Rectal smooth muscle tissue (tissue), 1 donor: ENCODE data around the gene PDIA5.
"Not testable (repeated sequence)": the region's sequence is repeated elsewhere in the genome, so short reads cannot be mapped to it uniquely, and the experiment has no call there.

Experiments
- H3K27ac ChIP-seq: one replicate; pipeline ENCODE4 v1.7.0; 2013; ENCODE audit warnings: low read depth, low read length, inconsistent platforms
- H3K27me3 ChIP-seq: one replicate; pipeline ENCODE4 v1.7.0; 2013; ENCODE audit warnings: low read length; ENCODE audit not compliant: control insufficient read depth, insufficient read depth
- H3K36me3 ChIP-seq: one replicate; pipeline ENCODE4 v1.7.0; 2013; ENCODE audit warnings: low read length; ENCODE audit not compliant: control insufficient read depth, insufficient read depth
- H3K4me1 ChIP-seq: one replicate; pipeline ENCODE4 v1.7.0; 2013; ENCODE audit warnings: low read length; ENCODE audit not compliant: control insufficient read depth, insufficient read depth
- H3K4me3 ChIP-seq: one replicate; pipeline ENCODE4 v1.7.0; 2013; ENCODE audit warnings: low read length
- H3K9ac ChIP-seq: one replicate; pipeline ENCODE4 v1.7.0; 2013; ENCODE audit warnings: low read length

Gene PDIA5

DNA sequence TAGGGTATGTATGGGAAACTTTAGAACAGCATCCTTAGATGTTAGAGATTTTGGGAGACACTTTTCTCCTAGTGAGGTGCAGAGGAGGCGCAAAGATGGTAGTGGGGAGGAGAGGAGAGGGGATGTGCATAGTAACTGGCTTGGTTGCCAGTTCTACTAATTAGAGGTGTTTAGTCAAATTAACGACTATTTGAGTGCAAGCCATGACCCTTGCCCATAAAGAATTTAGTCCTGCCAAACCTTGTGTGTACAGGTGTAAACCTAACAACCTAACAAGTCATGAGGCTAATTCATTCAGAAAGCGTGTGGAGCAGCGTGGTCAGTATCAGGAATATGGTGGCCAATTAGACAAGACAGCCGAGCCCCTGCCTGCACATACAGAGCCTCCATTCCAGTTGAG, 72.7 kb downstream of the PDIA5 start:
- Histone ChIP-seq H3K27me3 (no peaks in the 10 kb centered on the region), H3K4me3 (no peak overlapping the region), H3K9ac (no peak overlapping the region), H3K36me3 (no peaks in the 10 kb centered on the region), H3K4me1 (no peaks in the 10 kb centered on the region), H3K27ac (no peak overlapping the region)

GRCh38 chr3:123140550-123140949, 73.7 kb downstream of the PDIA5 start:
- H3K4me1 ChIP-seq: no peaks in the 10 kb centered on the region
- no peaks in the 10 kb centered on the region for H3K27me3 ChIP-seq
- H3K36me3 ChIP-seq: no peaks in the 10 kb centered on the region
- H3K4me3 ChIP-seq: no peak overlapping the region
- H3K9ac ChIP-seq: no peak overlapping the region
- H3K27ac ChIP-seq: no peak overlapping the region

DNA sequence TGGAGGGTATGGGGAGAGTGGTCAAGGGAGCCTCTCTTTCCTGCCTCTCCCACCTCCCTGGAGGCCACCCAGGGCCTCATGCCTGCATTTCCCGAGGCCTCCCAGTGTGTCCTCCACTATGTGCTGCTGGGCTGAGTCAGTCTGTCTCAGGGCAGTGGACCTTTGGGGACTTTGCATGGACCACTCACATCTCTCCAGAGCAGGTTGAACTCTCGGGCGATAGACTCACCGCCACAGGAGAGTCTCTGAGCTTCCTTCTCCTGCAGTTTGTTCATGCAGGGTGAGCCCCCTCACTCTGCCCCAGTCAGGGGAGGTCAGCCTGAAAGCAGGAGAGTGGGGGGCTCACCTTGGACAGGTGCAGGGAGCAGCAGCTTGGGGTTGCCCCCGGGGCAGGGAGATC, 74.5 kb downstream of the PDIA5 start:
- no peak overlapping the region for H3K9ac ChIP-seq
- H3K4me3 ChIP-seq: no peak overlapping the region
- H3K4me1 ChIP-seq: no peaks in the 10 kb centered on the region
- no peak overlapping the region for H3K27ac ChIP-seq
- no peaks in the 10 kb centered on the region for H3K27me3 ChIP-seq
- H3K36me3 ChIP-seq: peaks cover 3% of the 10 kb centered on the region

- Histone ChIP-seq H3K9ac (no peak overlapping the region), H3K36me3 (peaks cover 11% of the 10 kb centered on the region), H3K4me1 (no peaks in the 10 kb centered on the region), H3K27ac (no peak overlapping the region), H3K4me3 (no peak overlapping the region), H3K27me3 (no peaks in the 10 kb centered on the region)
These were observed 77.0 kb downstream of the PDIA5 start for GRCh38 chr3:123143669-123144411.

GRCh38 chr3:123147754-123148535, 81.1 kb downstream of the PDIA5 start:
- Histone ChIP-seq H3K36me3 (peaks cover 20% of the 10 kb centered on the region), H3K4me1 (no peaks in the 10 kb centered on the region), H3K27ac (no peak overlapping the region), H3K9ac (no peak overlapping the region), H3K27me3 (no peaks in the 10 kb centered on the region), H3K4me3 (no peak overlapping the region)

DNA sequence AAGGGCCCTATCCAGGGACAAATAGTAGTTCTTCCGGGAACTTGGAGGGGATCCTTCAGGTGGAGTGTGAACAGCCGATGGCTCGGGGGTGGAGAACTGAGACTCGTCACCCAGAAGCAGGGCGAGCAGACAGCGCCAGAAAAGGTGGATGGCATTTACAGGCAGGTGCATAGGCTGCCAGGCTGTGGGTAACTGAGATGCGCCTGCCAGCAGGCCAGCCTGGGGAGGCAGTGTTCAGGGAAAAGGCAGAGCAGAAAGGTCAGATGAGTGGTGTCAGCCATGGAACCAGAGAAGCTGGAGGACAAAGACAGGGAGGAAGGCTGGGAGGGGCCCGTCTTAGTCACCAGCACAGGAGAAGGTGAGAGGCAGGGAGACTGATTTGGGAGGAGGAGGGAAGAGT, 81.9 kb downstream of the PDIA5 start:
- H3K36me3 ChIP-seq: peaks cover 20% of the 10 kb centered on the region
- H3K9ac ChIP-seq: no peak overlapping the region
- no peaks in the 10 kb centered on the region for H3K27me3 ChIP-seq
- H3K4me1 ChIP-seq: no peaks in the 10 kb centered on the region
- no peak overlapping the region for H3K27ac ChIP-seq
- no peak overlapping the region for H3K4me3 ChIP-seq

DNA sequence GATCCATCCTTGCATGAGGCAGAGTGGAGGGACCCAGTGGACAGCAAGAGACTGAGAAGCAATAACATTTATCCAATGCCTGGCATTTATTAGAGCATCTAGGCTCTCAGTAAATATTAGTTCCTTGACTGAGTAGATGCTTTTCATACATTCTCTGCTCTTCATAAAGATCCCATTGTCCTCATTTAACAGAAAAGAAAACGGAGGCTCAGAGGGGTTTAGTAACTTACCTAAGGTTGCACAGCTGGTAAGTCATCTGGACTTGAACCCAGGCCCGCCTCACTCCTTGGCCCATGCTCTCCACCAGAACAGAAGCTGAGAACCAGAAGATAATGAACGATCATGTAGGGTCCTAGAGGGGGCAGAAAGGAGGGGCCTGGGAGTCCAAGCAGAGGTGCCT, 82.7 kb downstream of the PDIA5 start:
- no peak overlapping the region for H3K9ac ChIP-seq
- no peaks in the 10 kb centered on the region for H3K27me3 ChIP-seq
- H3K4me3 ChIP-seq: no peak overlapping the region
- no peaks in the 10 kb centered on the region for H3K4me1 ChIP-seq
- H3K27ac ChIP-seq: no peak overlapping the region
- peaks cover 20% of the 10 kb centered on the region for H3K36me3 ChIP-seq

DNA sequence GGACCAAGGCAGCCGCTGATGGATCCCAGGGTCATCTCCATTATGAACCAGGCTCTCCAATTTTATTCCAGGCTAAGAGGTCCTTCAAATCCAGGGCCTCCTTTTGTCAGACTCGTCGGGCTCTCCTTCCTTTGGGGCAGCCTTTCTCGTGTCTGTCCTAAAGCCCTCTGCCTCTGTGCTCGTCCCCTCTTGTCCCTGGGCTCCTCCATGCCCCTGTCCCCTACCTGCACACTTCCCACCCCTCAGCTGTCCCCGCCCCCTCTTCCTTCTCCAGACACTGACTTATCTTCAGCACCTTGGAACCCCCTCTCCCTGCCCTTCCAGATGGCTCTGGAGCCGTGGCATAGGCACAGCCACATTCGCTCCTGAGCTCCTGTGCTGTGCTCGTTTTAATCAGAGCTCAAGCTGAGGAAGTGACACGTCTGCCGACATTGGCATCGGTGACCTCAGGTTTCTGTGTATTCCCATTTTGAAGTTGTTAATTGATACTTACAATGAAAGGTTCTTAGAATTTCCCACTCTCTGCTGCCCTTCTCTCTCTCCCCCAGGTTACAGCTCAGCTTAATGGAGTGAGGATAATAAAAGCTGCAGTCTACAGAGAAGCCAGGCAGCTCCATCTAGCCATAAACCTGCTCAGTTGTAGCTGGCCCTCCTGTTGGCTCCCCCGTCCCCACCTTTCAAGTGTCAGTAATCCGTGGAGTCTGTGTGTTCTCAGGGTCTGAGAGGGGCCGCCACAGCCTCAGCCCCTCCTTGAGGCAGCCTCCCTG, 83.8 kb downstream of the PDIA5 start:
- Histone ChIP-seq H3K27ac (no peak overlapping the region), H3K4me3 (no peak overlapping the region), H3K27me3 (no peaks in the 10 kb centered on the region), H3K36me3 (peaks cover 20% of the 10 kb centered on the region), H3K9ac (no peak overlapping the region), H3K4me1 (no peaks in the 10 kb centered on the region)

DNA sequence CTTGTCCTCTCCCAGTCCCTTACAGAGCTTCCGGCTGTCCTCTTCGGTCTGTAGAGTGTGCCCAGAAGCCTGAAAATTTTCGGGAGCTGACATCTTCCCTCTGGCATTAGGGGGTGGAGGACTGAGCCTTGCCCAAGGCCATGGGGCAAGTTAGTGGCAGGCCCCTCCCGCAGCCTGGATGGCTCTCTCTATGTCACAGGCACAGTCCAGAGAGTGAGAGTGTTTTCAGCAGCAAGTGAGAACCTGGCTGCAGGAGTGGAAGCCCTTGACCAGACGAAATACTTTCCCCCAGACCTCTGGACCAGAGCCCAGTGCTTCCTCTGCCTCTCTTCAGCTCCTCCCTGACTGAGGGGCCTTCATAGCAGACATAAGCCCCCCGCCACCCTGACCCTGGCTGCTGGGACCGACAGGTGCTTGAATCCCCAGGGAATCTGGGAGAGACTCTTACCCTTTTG, 84.5 kb downstream of the PDIA5 start:
- Histone ChIP-seq H3K4me1 (no peaks in the 10 kb centered on the region), H3K9ac (no peak overlapping the region), H3K27me3 (no peaks in the 10 kb centered on the region), H3K4me3 (no peak overlapping the region), H3K36me3 (peaks cover 17% of the 10 kb centered on the region), H3K27ac (no peak overlapping the region)

- H3K27ac ChIP-seq, H3K4me3 ChIP-seq, H3K9ac ChIP-seq, H3K27me3 ChIP-seq, H3K4me1 ChIP-seq: not testable (repeated sequence)
- peaks cover 18% of the 10 kb centered on the region for H3K36me3 ChIP-seq
These were observed 85.1 kb downstream of the PDIA5 start for GRCh38 chr3:123151853-123152420.

DNA sequence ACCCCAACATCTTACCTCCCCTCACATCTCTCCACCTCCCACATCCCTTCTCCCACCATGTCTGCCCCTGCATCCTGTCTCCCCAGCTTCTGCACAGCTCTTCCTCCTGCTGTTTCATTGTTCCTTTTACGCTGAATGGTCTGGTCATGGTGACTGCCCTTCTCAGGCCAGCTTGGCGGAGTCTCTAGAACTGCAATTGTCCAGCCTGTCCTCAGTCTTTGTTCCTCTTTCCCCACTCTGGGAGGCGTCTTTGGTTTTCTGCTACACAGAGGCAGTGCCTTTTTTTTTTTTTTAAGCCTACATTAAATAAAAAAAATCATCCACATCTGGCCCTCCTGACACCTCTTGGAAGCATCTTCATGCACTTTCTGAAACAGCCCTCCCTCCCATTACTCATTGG, 85.9 kb downstream of the PDIA5 start:
- Histone ChIP-seq H3K4me1 (no peaks in the 10 kb centered on the region), H3K9ac (no peak overlapping the region), H3K27me3 (no peaks in the 10 kb centered on the region), H3K4me3 (no peak overlapping the region), H3K27ac (no peak overlapping the region), H3K36me3 (peaks cover 13% of the 10 kb centered on the region)
